Astrocyte (in vitro differentiated cells and primary cell): ENCODE measurements around the gene YIPF5.

Experiments
- EZH2 ChIP-seq: IDR thresholded peaks from 2 replicates; pipeline ENCODE4 v1.6.1; 2012; ENCODE audit warnings: mild to moderate bottlenecking, low read length, inconsistent platforms; ENCODE audit not compliant: insufficient read depth
- TF ChIP-seq, protein P1 (sequence below): IDR thresholded peaks from 2 replicates; pipeline ENCODE4 v1.5.1; 2011; ENCODE audit warnings: low read depth, mild to moderate bottlenecking, inconsistent platforms, low read length, moderate library complexity; ENCODE audit not compliant: insufficient read depth

DNA sequence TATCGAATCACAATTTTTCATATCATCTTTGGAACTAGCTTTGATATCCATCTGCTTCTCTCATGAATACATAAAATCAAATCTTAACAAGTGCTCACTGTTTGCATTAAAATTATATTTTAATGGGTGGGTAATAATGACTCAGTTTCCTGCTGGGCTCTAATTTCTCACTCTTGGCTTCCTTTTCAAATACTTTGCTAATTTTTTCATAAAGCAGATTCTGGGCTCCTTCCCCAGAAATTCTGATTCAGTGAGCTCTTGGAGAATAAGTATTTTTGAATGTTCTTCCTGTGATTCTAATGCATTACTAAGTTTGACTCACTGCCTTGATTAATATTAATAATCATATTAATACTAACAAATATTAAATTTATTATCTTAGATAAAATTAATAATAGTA is 48.9 kb downstream of the YIPF5 start:
- TF ChIP-seq, protein P1, sequence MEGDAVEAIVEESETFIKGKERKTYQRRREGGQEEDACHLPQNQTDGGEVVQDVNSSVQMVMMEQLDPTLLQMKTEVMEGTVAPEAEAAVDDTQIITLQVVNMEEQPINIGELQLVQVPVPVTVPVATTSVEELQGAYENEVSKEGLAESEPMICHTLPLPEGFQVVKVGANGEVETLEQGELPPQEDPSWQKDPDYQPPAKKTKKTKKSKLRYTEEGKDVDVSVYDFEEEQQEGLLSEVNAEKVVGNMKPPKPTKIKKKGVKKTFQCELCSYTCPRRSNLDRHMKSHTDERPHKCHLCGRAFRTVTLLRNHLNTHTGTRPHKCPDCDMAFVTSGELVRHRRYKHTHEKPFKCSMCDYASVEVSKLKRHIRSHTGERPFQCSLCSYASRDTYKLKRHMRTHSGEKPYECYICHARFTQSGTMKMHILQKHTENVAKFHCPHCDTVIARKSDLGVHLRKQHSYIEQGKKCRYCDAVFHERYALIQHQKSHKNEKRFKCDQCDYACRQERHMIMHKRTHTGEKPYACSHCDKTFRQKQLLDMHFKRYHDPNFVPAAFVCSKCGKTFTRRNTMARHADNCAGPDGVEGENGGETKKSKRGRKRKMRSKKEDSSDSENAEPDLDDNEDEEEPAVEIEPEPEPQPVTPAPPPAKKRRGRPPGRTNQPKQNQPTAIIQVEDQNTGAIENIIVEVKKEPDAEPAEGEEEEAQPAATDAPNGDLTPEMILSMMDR, result no peak
- TF ChIP-seq EZH2, result no peak
